Neural cell (in vitro differentiated cells): ENCODE data around the gene USP46.

Experiments
- EZH2 ChIP-seq: fragments of 200-600, 300-800 bp; shearing (Covaris generic), sonication (generic); IDR thresholded peaks from 2 replicates; pipeline ENCODE4 v1.6.1; 2014; ENCODE audit warnings: antibody characterized with exemption, low read length, borderline replicate concordance, mild to moderate bottlenecking; ENCODE audit not compliant: insufficient read depth, poor library complexity, severe bottlenecking
- TF ChIP-seq, protein P1 (sequence below): fragments of 450-650 bp; IDR thresholded peaks from 2 replicates; pipeline ENCODE4 v1.5.1; 2014; ENCODE audit warnings: antibody characterized with exemption, mild to moderate bottlenecking, moderate library complexity; ENCODE audit not compliant: poor library complexity, severe bottlenecking

DNA sequence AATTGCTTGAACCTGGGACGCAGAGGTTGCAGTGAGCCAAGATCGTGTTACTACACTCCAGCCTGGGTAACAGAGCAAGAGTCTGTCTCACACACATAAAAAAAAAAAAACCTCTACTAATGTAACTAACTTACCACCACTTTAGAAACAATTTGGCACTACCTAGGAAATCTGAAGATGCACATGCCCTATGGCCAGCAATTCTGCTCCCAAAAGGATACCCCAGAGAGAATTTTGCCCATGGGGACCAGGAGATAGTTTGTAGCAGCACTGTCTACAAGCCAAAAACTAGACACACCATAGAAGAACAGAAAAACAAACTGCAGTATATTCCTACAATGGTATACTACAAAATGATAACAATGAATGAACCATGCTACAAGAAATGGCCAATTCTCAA, 37.5 kb downstream of the USP46 start:
- TF ChIP-seq, protein P1, sequence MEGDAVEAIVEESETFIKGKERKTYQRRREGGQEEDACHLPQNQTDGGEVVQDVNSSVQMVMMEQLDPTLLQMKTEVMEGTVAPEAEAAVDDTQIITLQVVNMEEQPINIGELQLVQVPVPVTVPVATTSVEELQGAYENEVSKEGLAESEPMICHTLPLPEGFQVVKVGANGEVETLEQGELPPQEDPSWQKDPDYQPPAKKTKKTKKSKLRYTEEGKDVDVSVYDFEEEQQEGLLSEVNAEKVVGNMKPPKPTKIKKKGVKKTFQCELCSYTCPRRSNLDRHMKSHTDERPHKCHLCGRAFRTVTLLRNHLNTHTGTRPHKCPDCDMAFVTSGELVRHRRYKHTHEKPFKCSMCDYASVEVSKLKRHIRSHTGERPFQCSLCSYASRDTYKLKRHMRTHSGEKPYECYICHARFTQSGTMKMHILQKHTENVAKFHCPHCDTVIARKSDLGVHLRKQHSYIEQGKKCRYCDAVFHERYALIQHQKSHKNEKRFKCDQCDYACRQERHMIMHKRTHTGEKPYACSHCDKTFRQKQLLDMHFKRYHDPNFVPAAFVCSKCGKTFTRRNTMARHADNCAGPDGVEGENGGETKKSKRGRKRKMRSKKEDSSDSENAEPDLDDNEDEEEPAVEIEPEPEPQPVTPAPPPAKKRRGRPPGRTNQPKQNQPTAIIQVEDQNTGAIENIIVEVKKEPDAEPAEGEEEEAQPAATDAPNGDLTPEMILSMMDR: no peak
- no peak for TF ChIP-seq EZH2
